Lung (tissue), 12 donors: ENCODE measurements around the gene FKBP5. TPM values are rescaled to one million over a fixed set of nuclear protein-coding genes. Genes with fewer than 3 reads are reported as not detected.

Experiments used
- ATAC-seq: fragments of 200-7000 bp; cut with Tn5 transposase; one replicate; pipeline ENCODE4 v1.9.1; 2020; ENCODE audit warnings: moderate number of reproducible peaks; ENCODE audit not compliant: insufficient read depth, low FRiP score
- DNase-seq, 3 donors: peaks; one replicate each; pipeline ENCODE4 v3.0.0-alpha.2; 2013 to 2017
- H3K27ac ChIP-seq, 2 donors: one replicate each; pipeline ENCODE4 v1.5.1; 2013; ENCODE audit warnings: mild to moderate bottlenecking in 2 of 2, moderate library complexity in 2 of 2, control low read depth in 1 of 2, inconsistent platforms in 1 of 2, low read depth in 1 of 2, low read length in 1 of 2
- H3K27me3 ChIP-seq, 3 donors: one replicate each; pipeline ENCODE4 v1.5.1; 2013; ENCODE audit warnings: low read length in 2 of 3; ENCODE audit not compliant: control insufficient read depth in 3 of 3, insufficient read depth in 3 of 3
- H3K36me3 ChIP-seq, 4 donors: one replicate each; pipeline ENCODE4 v1.5.1; 2013; ENCODE audit warnings: low read length in 4 of 4, mild to moderate bottlenecking in 1 of 4, moderate library complexity in 1 of 4; ENCODE audit not compliant: control insufficient read depth in 4 of 4, insufficient read depth in 4 of 4
- H3K4me1 ChIP-seq, 5 donors: one replicate each; pipeline ENCODE4 v1.5.1; 2013; ENCODE audit warnings: low read length in 5 of 5, mild to moderate bottlenecking in 2 of 5, moderate library complexity in 1 of 5; ENCODE audit not compliant: control insufficient read depth in 5 of 5, insufficient read depth in 5 of 5
- H3K4me3 ChIP-seq: one replicate; pipeline ENCODE4 v1.5.1; 2013; ENCODE audit warnings: mild to moderate bottlenecking, control low read depth, moderate library complexity
- H3K9ac ChIP-seq, 2 donors: one replicate each; pipeline ENCODE4 v1.5.1; 2013; ENCODE audit warnings: low read length in 2 of 2, control low read depth in 1 of 2; ENCODE audit not compliant: insufficient read depth in 1 of 2
- H3K9me3 ChIP-seq, 4 donors: one replicate each; pipeline ENCODE4 v1.5.1; 2013; ENCODE audit warnings: low read length in 3 of 4, mild to moderate bottlenecking in 1 of 4, moderate library complexity in 1 of 4; ENCODE audit not compliant: control insufficient read depth in 4 of 4, insufficient read depth in 3 of 4
- WGBS, 2 donors: extraction: QIAGEN DNeasy Blood & Tissue Kit; methylation state at CpG; one replicate each; pipeline ENCODE4 v1.1.7; 2013; 5-methylcytosine and 5-hydroxymethylcytosine counted together
- polyA plus RNA-seq, 2 donors: library from polyadenylated mRNA; stranded (reverse); fragments of 200-250 nt; gene quantifications; one replicate each; pipeline ENCODE4 v1.2.1, GENCODE V29; 2013
- total RNA-seq, 2 donors: library from RNA; depleted of rRNA in 1 of 2; stranded (reverse); fragments of >200 nt in 1 of 2; gene quantifications; one replicate each; pipeline ENCODE4 v1.2.1, GENCODE V29; 2014 to 2021
- TF ChIP-seq, protein P1 (sequence below): IDR thresholded peaks from 2 replicates; pipeline ENCODE4 v1.5.1; 2012; ENCODE audit warnings: mild to moderate bottlenecking; ENCODE audit errors: control extremely low read depth, extremely low read depth
- donor health status: control.
- donor health status: control.
- donor health status: Bipolar disorder and iron deficiency.
- donor health status: healthy.
- donor health status: DM: yes; HTN: yes; CAD: no.

The FKBP5 gene
- total and polyA plus RNA-seq, 4 donors: 25.9 to 245 (median 106) TPM

DNA sequence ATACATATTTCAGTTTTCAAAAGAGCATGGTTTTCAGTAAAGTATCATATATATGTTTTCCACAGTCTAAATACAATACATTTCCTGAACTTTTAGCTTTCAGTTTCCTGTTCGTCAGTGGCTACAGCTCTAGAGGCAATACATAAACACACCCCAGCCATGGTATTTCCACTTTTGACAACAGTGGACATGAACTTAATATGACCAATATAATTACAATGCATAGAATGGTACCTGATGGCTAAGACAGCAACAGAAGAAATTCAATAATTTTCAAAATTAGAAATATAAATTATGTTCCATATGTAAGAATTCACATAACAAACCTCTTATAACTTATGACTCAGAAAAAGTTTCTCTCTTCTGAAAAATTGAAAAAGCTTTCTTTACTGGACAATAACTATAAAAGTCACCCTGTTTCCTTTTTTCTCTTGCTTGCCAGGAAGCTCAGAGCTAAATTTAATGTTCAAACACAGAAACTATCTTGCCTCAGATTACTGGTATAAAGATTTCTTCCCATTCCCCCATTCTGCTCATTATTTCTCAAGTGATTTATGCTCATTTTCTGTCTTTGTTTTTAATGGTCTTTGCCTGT, 19.2 kb downstream of the FKBP5 start:
- H3K9me3 ChIP-seq: no peaks in the 10 kb centered on the region
- H3K4me1 ChIP-seq: peaks cover 0 to 13% (median 2%) of the 10 kb centered on the region in 5 donors
- TF ChIP-seq, protein P1, sequence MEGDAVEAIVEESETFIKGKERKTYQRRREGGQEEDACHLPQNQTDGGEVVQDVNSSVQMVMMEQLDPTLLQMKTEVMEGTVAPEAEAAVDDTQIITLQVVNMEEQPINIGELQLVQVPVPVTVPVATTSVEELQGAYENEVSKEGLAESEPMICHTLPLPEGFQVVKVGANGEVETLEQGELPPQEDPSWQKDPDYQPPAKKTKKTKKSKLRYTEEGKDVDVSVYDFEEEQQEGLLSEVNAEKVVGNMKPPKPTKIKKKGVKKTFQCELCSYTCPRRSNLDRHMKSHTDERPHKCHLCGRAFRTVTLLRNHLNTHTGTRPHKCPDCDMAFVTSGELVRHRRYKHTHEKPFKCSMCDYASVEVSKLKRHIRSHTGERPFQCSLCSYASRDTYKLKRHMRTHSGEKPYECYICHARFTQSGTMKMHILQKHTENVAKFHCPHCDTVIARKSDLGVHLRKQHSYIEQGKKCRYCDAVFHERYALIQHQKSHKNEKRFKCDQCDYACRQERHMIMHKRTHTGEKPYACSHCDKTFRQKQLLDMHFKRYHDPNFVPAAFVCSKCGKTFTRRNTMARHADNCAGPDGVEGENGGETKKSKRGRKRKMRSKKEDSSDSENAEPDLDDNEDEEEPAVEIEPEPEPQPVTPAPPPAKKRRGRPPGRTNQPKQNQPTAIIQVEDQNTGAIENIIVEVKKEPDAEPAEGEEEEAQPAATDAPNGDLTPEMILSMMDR: no peak
- ATAC-seq: no peak
- no peak overlapping the region for H3K9ac ChIP-seq
- no peak overlapping the region for H3K4me3 ChIP-seq
- no peak overlapping the region for H3K27ac ChIP-seq
- no peaks in the 10 kb centered on the region for H3K27me3 ChIP-seq
- WGBS, 2 donors: 12 to 21% methylated on average over 1 of the region's 1 CpG
- no peak for DNase-seq
- no peaks in the 10 kb centered on the region for H3K36me3 ChIP-seq

DNA sequence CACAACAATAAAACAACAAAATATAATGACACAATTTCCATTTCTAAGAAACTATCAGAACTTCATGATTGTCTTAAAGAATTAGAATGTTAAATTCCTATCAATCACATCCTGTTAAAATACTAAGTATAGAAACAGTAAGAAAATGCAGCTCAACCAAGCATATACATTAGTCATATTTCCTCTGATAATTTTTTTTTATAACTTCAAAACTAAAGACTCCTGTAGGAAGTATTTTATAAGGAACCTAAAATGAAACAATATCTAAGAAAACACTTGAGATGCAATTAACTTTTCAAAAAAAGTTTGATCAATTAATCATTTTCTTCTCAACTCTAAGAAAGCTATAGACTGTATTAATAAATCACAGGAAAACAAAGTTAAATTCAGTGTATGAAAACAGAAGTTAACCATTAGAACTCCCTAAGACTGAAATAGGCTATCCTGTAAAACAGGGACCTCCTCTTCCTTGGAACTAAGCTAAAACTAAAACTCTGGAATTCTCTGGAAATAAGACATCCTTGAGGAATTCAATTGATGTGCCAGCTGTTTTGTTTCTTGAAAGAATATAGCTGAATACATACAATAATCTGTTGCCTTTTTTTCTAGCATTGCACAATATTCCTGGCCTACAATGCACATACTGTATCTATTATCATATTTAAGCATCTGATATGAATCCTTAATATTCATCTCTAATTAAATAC, 19.8 kb downstream of the FKBP5 start:
- Histone ChIP-seq H3K9ac (no peak overlapping the region), H3K4me3 (no peak overlapping the region), H3K27ac (no peak overlapping the region), H3K36me3 (no peaks in the 10 kb centered on the region), H3K4me1 (peaks cover 0 to 13% (median 2%) of the 10 kb centered on the region in 5 donors), H3K27me3 (no peaks in the 10 kb centered on the region), H3K9me3 (no peaks in the 10 kb centered on the region)
- DNase-seq: peak in 2 of 3 donors; percentile 90
- ATAC-seq: no peak
- TF ChIP-seq, protein P1: no peak

DNA sequence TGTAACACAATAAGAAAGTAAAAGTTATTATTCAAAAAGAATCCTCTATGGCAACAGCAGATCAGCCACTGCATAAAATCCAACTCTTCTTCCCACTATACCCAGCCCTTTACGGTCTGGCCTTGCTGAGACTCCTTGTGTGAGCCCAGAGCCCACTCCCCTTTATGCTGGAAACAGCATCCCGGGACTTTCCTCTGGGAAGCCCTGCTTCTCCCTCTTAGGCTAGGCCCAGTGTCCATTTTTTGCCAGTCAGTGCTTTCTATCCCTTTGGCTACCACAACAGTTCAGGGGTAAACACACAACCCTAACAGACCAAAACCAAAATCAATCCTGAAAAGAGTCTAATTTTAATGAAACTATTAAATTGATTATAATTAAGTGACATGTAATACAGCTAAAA, 20.6 kb downstream of the FKBP5 start:
- DNase-seq (no peak), ATAC-seq (no peak)
- no peaks in the 10 kb centered on the region for H3K9me3 ChIP-seq
- TF ChIP-seq, protein P1: no peak
- H3K27me3 ChIP-seq: no peaks in the 10 kb centered on the region
- no peak overlapping the region for H3K9ac ChIP-seq
- no peaks in the 10 kb centered on the region for H3K36me3 ChIP-seq
- H3K27ac ChIP-seq: peak overlapping the region in 1 of 2 donors; percentile 63
- 79 to 81% methylated on average over 2 of the region's 2 CpGs for WGBS, 2 donors
- H3K4me3 ChIP-seq: no peak overlapping the region
- peaks cover 0 to 17% (median 2%) of the 10 kb centered on the region in 5 donors for H3K4me1 ChIP-seq
